ENCODE measurements around the gene SPR.

The SPR gene

GRCh38 chr2:72916743-72917137 lies 29.5 kb downstream of the SPR start:
- DNase-seq: no peak

GRCh38 chr2:72917138-72917876 lies 30.1 kb downstream of the SPR start, which contains the start of gene EMX1:
TSS of gene EMX1 (plus strand) at chr2:72917519. CDS start at chr2:72917853, 334 bp downstream.
- DNase-seq: peak; percentile 81

- peak; percentile 58 for DNase-seq
Observed at GRCh38 chr2:72917877-72918553, 30.8 kb downstream of the SPR start.

GRCh38 chr2:72919414-72920317 lies 32.5 kb downstream of the SPR start:
- DNase-seq: peak; percentile 57

DNA sequence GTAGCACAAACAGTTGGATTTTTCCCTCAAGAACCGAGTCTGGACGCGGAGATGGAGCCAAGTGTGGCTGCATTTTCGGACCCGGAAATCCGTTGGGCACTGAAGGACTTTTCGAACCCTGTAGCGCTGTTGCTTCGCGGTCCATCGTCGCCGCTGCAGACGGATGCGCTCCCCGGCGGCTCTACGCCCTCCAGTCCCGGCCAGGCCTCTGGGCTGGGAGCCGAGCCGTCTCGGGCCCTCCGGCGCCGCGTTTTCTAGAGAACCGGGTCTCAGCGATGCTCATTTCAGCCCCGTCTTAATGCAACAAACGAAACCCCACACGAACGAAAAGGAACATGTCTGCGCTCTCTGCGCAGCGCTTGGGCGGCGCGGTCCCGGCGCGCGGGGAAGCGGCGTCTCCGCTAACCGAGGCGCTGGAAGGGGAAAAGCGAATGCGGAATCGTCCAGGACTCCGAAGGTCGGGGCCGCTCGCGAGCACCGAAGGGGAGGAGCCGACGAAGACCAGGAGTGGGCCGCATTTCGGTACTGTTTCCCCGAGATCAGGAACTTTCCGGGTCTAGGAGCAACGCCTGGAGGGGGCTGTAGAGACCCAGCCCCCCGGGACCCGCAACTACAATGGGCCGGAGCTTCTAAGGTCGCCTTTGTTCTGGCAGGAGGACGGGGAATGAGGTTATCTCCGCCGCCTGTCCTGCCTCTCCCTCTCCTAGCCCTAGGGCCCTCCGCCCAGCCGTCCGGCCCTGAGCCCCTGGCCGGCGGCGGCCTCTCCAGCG lies 33.3 kb downstream of the SPR start:
- peak; percentile 74 for DNase-seq

GRCh38 chr2:72921088-72921851 lies 34.1 kb downstream of the SPR start:
- peak; percentile 54 for DNase-seq

DNA sequence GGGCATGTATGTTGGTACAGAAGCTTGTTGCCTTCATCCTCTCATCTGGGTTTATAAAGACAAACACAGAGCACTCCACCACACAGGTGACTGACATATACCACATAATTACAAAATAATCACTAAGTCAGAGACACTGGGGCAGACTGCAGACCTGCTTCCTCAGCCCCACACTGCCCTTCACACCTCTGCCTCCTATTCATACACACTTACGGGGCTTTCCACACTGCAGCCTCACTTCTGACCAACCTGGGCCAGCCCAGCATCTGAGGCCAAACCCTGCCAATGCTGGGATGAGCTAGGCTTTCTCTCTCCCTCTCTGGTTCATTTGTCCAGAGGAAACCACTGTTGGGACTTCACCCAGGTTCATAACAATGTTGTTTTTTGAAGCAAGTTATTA lies 34.6 kb downstream of the SPR start:
- peak; percentile 30 for DNase-seq

GRCh38 chr2:72923833-72924352 lies 36.7 kb downstream of the SPR start:
- no peak for DNase-seq

DNA sequence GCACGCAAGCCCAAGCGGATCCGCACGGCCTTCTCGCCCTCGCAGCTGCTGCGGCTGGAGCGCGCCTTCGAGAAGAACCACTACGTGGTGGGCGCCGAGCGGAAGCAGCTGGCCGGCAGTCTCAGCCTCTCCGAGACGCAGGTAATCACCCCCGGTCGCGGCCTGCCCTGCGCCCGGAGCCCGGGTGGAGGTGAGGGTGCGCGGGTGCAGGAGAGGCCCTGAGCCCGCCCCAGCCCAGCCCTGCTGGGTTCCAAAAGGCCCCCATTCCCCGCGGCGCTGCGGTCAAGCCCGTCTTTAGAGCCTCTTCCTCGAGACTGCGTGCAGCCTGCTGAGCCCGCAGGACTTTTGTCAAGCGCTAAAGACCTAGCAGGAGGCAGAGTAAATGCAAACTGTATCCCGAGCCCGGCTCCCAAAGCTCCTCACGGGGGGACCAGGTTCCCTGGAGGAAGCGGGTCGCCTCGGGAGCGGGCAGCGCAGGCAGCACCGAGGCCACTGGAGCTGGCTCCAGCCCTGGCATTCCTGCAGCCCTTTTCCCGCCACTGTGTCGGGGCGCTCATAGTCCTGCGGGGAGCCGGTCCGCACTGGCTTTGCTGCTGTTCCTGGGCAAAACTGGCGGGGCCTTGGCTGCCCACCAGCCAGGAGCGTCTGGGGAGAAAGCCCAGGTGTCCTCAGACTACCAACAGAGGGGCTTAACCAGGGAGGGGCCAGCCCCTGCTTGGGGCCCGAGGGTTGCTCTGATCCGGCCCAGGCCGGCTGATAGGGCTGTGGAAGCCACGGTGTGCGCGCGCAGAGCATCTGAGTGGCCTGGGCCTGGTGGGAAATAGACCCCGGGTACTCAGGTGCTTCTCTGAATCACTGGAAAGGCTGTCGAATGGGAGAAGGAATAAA lies 37.4 kb downstream of the SPR start:
- DNase-seq: peak; percentile 61

DNA sequence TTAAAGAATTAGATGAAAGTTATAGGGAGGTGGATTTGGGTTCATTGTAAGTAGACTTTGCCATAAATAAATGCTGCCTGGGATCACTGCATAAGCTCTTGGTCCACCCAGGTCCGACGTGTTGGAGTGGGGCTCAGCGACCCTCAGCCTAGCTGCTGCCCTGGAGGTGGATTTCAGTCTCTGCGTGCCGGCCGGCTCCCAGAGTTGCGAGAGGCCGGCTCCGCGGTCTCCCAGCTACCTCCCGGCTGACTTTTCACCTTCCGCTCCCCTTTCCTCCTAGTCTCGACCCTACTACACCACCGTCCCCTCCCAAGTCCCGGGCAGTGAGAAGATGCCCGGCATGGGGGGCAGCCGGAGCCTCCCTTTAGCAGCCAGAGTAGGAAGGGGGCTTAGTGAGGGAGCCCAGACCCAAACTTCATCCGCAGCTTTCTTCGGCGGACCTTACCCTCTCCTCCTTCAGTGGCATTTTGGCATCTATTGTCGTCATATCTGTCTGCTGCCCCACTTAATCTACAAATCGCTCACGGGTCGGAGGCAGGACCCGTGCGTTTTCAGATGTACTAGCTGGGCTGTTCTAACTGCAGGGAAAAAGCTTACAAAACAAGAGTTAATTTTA lies 38.2 kb downstream of the SPR start:
- peak; percentile 51 for DNase-seq

GRCh38 chr2:72926368-72926767 lies 39.2 kb downstream of the SPR start:
- DNase-seq: peak; percentile 47

DNA sequence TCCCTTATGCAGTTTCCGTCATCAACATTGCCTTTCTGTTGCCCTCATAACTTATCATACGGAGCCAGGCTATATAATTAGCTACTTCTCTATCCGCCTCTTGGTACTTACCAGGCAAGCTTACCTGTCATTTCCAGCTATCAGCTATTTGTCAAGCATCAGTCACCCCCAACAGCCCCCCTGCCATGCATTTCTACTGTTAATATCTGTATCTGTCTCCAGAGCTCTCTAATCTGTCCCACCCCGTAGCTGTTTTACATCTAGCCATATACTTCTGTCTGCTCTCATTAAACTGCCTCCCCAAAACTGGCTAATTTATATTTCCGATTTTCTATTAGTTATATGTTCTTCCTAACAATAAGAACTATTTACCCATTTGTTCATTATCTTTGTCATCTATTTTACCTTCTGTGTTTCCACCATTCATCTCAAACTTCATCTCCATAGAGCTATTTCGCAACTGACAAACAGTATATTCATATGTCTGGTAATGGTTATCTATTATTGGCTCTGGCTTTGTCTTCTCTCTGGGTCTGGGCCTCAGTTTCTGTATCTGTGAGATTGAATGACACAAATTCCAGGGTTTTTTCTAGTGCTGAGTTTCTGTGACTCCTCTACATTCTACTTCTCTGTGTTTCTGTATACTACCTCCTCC lies 39.7 kb downstream of the SPR start:
- DNase-seq: no peak

- DNase-seq: peak; percentile 55
Observed at GRCh38 chr2:72927619-72928550, 40.7 kb downstream of the SPR start.

GRCh38 chr2:72929010-72929409 lies 41.8 kb downstream of the SPR start:
- no peak for DNase-seq

- DNase-seq: peak; percentile 62
Observed at GRCh38 chr2:72931280-72931910, 44.2 kb downstream of the SPR start.

- DNase-seq: no peak
Observed at GRCh38 chr2:72932045-72932740, 45.0 kb downstream of the SPR start.

DNA sequence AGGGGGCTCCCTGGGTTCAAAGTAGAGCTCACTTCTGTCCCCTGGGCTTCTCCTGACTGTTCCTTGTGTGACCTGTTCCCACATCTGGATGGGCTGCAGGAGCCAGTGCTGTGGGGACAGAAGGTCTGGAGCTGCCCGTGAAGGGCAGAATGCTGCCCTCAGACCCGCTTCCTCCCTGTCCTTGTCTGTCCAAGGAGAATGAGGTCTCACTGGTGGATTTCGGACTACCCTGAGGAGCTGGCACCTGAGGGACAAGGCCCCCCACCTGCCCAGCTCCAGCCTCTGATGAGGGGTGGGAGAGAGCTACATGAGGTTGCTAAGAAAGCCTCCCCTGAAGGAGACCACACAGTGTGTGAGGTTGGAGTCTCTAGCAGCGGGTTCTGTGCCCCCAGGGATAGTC lies 45.6 kb downstream of the SPR start:
- no peak for DNase-seq
